Astrocyte (in vitro differentiated cells and primary cell): ENCODE measurements around the gene CTIF. TPM values are rescaled to one million over a fixed set of nuclear protein-coding genes. Genes with fewer than 3 reads are reported as not detected.

Source experiments
- DNase-seq: peaks from one replicate; pipeline ENCODE4 v3.0.0-alpha.2; 2010; ENCODE audit warnings: low read depth
- FAIRE-seq: peaks from 2 replicates; lab custom pipeline; 2011; peaks lifted over from hg19 to GRCh38; lab: Jason Lieb, UNC
- H2AFZ ChIP-seq: 2 replicates; pipeline ENCODE4 v1.6.0; 2012; ENCODE audit warnings: low read depth, low read length, inconsistent platforms
- H3K27ac ChIP-seq: 2 replicates; pipeline ENCODE4 v1.5.1; 2011; ENCODE audit warnings: low read depth, low read length, inconsistent platforms
- H3K27me3 ChIP-seq: 2 replicates; pipeline ENCODE4 v1.6.0; 2011; ENCODE audit warnings: low read length, inconsistent platforms; ENCODE audit not compliant: insufficient read depth
- H3K36me3 ChIP-seq: 2 replicates; pipeline ENCODE4 v1.5.1; 2011; ENCODE audit warnings: low read length, inconsistent platforms; ENCODE audit not compliant: insufficient read depth
- H3K4me1 ChIP-seq: 2 replicates; pipeline ENCODE4 v1.5.1; 2011; ENCODE audit warnings: low read length, inconsistent platforms; ENCODE audit not compliant: insufficient read depth
- H3K4me2 ChIP-seq: 2 replicates; pipeline ENCODE4 v1.6.0; 2012; ENCODE audit warnings: low read length, inconsistent platforms
- H3K4me3 ChIP-seq: 2 replicates; pipeline ENCODE4 v1.5.1; 2011; ENCODE audit warnings: low read depth, mild to moderate bottlenecking, low read length, inconsistent platforms; ENCODE audit not compliant: insufficient read depth
- H3K79me2 ChIP-seq: 2 replicates; pipeline ENCODE4 v1.6.0; 2012; ENCODE audit warnings: mild to moderate bottlenecking, low read length, inconsistent platforms; ENCODE audit not compliant: insufficient read depth
- H3K9ac ChIP-seq: 2 replicates; pipeline ENCODE4 v1.6.0; 2012; ENCODE audit warnings: mild to moderate bottlenecking, low read length, inconsistent platforms
- H3K9me3 ChIP-seq: 2 replicates; pipeline ENCODE4 v1.5.1; 2012; ENCODE audit warnings: low read depth, mild to moderate bottlenecking, low read length, inconsistent platforms; ENCODE audit not compliant: insufficient read depth
- H4K20me1 ChIP-seq: 2 replicates; pipeline ENCODE4 v1.6.0; 2012; ENCODE audit warnings: low read length, inconsistent platforms; ENCODE audit not compliant: insufficient read depth
- H3K27ac Mint-ChIP-seq: one replicate; pipeline ENCODE4 v1.8.0; 2021; ENCODE audit warnings: mild to moderate bottlenecking, mixed read lengths; ENCODE audit not compliant: unreplicated experiment
- H3K27me3 Mint-ChIP-seq: one replicate; pipeline ENCODE4 v1.8.0; 2021; ENCODE audit warnings: low read depth, mixed read lengths; ENCODE audit not compliant: unreplicated experiment
- H3K36me3 Mint-ChIP-seq: one replicate; pipeline ENCODE4 v1.8.0; 2021; ENCODE audit warnings: low read depth, mixed read lengths; ENCODE audit not compliant: unreplicated experiment
- H3K4me1 Mint-ChIP-seq: one replicate; pipeline ENCODE4 v1.8.0; 2021; ENCODE audit warnings: low read depth, mixed read lengths; ENCODE audit not compliant: unreplicated experiment
- H3K4me3 Mint-ChIP-seq: one replicate; pipeline ENCODE4 v1.8.0; 2021; ENCODE audit warnings: mild to moderate bottlenecking, moderate library complexity, mixed read lengths; ENCODE audit not compliant: unreplicated experiment
- H3K9me3 Mint-ChIP-seq: one replicate; pipeline ENCODE4 v1.8.0; 2021; ENCODE audit warnings: mild to moderate bottlenecking, mixed read lengths; ENCODE audit not compliant: unreplicated experiment
- CTCF ChIP-seq: IDR thresholded peaks from 2 replicates; pipeline ENCODE4 v1.5.1; 2011; ENCODE audit warnings: low read depth, mild to moderate bottlenecking, inconsistent platforms, low read length, moderate library complexity; ENCODE audit not compliant: insufficient read depth
- EZH2 ChIP-seq: IDR thresholded peaks from 2 replicates; pipeline ENCODE4 v1.6.1; 2012; ENCODE audit warnings: mild to moderate bottlenecking, low read length, inconsistent platforms; ENCODE audit not compliant: insufficient read depth
- total RNA-seq: library from RNA; stranded (reverse); gene quantifications from 2 replicates; pipeline ENCODE4 v1.2.1, GENCODE V29; 2021

The CTIF gene
- total RNA-seq, 1 donor from 2014 or later, result 101 TPM

- no peak overlapping the region for H3K4me2 ChIP-seq
- H3K4me3 ChIP-seq, result no peak overlapping the region
- Mint-ChIP-seq H3K27me3 (no peaks in the 10 kb centered on the region), H3K4me3 (no peak overlapping the region), H3K9me3 (peaks cover 2% of the 10 kb centered on the region), H3K4me1 (peaks cover 13% of the 10 kb centered on the region), H3K36me3 (peaks cover 25% of the 10 kb centered on the region), H3K27ac (no peak overlapping the region)
- no peak overlapping the region for H3K9ac ChIP-seq
- DNase-seq (no peak), FAIRE-seq (no peak)
- H3K36me3 ChIP-seq, result peaks cover 9% of the 10 kb centered on the region
- peaks cover 36% of the 10 kb centered on the region for H4K20me1 ChIP-seq
- no peak overlapping the region for H3K27ac ChIP-seq
- no peaks in the 10 kb centered on the region for H3K9me3 ChIP-seq
- H3K4me1 ChIP-seq, result no peaks in the 10 kb centered on the region
- no peaks in the 10 kb centered on the region for H3K79me2 ChIP-seq
- H3K27me3 ChIP-seq, result no peaks in the 10 kb centered on the region
- no peak for TF ChIP-seq EZH2
- no peak for TF ChIP-seq CTCF
- no peak overlapping the region for H2AFZ ChIP-seq
Observed at GRCh38 chr18:48694295-48694694, 155.5 kb downstream of the CTIF start.

GRCh38 chr18:48695671-48696070 is 156.8 kb downstream of the CTIF start:
- peaks cover 8% of the 10 kb centered on the region for H3K36me3 ChIP-seq
- H3K4me1 Mint-ChIP-seq, result peaks cover 13% of the 10 kb centered on the region
- H3K27me3 ChIP-seq, result no peaks in the 10 kb centered on the region
- H3K27ac ChIP-seq, result no peak overlapping the region
- H3K9me3 Mint-ChIP-seq, result peaks cover 2% of the 10 kb centered on the region
- H3K79me2 ChIP-seq, result no peaks in the 10 kb centered on the region
- H3K4me3 ChIP-seq, result no peak overlapping the region
- peaks cover 16% of the 10 kb centered on the region for H3K36me3 Mint-ChIP-seq
- H2AFZ ChIP-seq, result no peak overlapping the region
- H3K27me3 Mint-ChIP-seq, result no peaks in the 10 kb centered on the region
- no peak overlapping the region for H3K9ac ChIP-seq
- FAIRE-seq (no peak), DNase-seq (no peak)
- H4K20me1 ChIP-seq, result peaks cover 45% of the 10 kb centered on the region
- no peak overlapping the region for H3K4me2 ChIP-seq
- no peak overlapping the region for H3K4me3 Mint-ChIP-seq
- H3K27ac Mint-ChIP-seq, result no peak overlapping the region
- no peaks in the 10 kb centered on the region for H3K4me1 ChIP-seq
- no peaks in the 10 kb centered on the region for H3K9me3 ChIP-seq
- TF ChIP-seq EZH2 (no peak), CTCF (no peak)

GRCh38 chr18:48696218-48696617 is 157.4 kb downstream of the CTIF start:
- no peaks in the 10 kb centered on the region for H3K9me3 ChIP-seq
- no peak for FAIRE-seq
- H3K4me1 Mint-ChIP-seq, result peaks cover 13% of the 10 kb centered on the region
- H3K79me2 ChIP-seq, result peaks cover 5% of the 10 kb centered on the region
- no peak for TF ChIP-seq EZH2
- no peak for TF ChIP-seq CTCF
- H3K4me2 ChIP-seq, result no peak overlapping the region
- H3K9ac ChIP-seq, result no peak overlapping the region
- peaks cover 20% of the 10 kb centered on the region for H3K36me3 Mint-ChIP-seq
- no peak overlapping the region for H2AFZ ChIP-seq
- H4K20me1 ChIP-seq, result peaks cover 51% of the 10 kb centered on the region
- no peaks in the 10 kb centered on the region for H3K4me1 ChIP-seq
- no peak overlapping the region for H3K27ac Mint-ChIP-seq
- no peak overlapping the region for H3K27ac ChIP-seq
- H3K4me3 Mint-ChIP-seq, result no peak overlapping the region
- DNase-seq, result no peak
- H3K36me3 ChIP-seq, result peaks cover 5% of the 10 kb centered on the region
- no peaks in the 10 kb centered on the region for H3K27me3 Mint-ChIP-seq
- H3K27me3 ChIP-seq, result no peaks in the 10 kb centered on the region
- peaks cover 2% of the 10 kb centered on the region for H3K9me3 Mint-ChIP-seq
- H3K4me3 ChIP-seq, result no peak overlapping the region
